Activated T-cell treated with anti-CD3 and anti-CD28 coated beads for 1 hour (primary cell): Measurements from ENCODE around the gene HLA-DOB.

ENCODE experiments used
- DNase-seq: peaks from one replicate; pipeline ENCODE4 v3.0.0-alpha.2; 2020; ENCODE audit warnings: low read depth

The HLA-DOB gene

GRCh38 chr6:32816746-32817204 is at the start of gene HLA-DOB:
Gene HLA-DOB, minus strand, starts transcription at chr6:32817002. Its CDS starts 51 bp downstream, at chr6:32816951.
- no peak for DNase-seq

DNA sequence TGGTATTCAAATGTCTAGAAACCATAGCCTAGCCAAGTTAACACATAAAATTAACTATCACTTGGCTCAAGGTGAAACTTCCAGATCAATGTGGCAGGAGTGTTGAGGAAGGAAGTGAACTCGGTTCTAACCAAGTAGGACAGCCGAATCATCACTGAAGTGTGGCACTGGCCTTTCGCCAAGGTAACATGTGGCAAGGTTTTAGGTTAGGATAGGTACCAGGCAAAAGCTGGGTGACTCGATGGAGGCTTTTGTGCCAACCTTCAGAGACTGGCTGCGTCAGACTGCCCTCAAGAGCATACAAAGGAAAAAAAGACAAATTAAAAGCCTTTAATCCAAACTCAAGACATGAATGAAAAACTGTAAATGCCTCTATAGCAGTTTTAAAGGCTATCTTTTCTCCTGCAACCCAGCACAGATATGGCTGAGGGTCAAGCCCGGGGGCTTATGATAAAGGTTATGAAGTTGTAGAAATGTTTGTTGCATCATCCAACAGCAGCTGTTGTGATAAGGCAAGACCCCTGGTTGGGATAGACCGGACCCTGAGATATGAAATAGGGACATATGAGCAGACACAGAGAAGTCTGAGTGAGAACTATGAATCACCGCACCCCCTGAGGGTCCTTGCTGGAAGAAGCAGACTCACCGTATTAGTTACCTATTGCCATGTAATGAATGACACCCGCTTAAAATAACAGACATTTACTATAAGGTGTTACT is 49.1 kb upstream of the HLA-DOB start:
- DNase-seq: no peak

DNA sequence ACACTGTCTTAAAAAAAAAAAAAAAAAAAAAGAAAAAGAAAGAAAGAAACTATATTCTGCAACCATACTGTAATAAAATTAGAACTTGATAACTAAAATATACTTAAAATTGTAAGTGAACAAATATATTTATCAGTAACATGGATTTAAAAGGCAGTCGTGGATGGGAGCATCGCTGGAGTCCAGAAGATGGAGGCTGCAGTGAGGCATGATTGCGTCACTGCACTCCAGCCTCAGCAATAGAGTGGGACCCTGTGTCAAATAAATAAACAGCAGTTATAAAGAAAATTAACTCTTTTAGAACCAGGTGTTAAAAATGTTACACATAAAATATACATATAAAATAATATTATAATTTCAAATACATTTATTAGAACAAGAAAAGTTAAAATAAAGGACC is 45.9 kb upstream of the HLA-DOB start:
- DNase-seq: no peak

DNA sequence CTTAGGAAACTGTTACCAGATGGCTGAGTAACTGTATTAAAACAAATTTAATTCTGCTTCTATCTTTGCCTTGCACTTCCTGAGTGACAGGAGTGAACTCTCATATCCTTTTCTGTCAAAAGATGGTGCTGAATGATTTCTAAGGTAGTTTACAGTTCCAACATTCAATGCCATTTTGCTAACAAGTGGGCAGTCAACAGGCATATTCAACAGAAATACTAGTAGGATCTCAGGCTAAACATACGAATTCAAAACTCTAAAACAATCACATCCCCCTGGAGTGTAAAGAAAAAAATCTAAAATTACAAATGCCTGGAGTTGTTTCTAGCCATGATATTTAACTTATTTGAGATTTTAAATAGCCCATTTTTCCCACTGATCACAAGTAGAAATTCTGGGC is 43.9 kb upstream of the HLA-DOB start:
- DNase-seq: no peak

GRCh38 chr6:32858194-32858593 is 41.4 kb upstream of the HLA-DOB start:
- DNase-seq: no peak

GRCh38 chr6:32857156-32857891 is 40.5 kb upstream of the HLA-DOB start:
- no peak for DNase-seq

- DNase-seq: no peak
Observed at GRCh38 chr6:32855467-32856174, 38.8 kb upstream of the HLA-DOB start.

- peak; percentile 41 for DNase-seq
Observed at GRCh38 chr6:32854376-32855178, 37.8 kb upstream of the HLA-DOB start.

DNA sequence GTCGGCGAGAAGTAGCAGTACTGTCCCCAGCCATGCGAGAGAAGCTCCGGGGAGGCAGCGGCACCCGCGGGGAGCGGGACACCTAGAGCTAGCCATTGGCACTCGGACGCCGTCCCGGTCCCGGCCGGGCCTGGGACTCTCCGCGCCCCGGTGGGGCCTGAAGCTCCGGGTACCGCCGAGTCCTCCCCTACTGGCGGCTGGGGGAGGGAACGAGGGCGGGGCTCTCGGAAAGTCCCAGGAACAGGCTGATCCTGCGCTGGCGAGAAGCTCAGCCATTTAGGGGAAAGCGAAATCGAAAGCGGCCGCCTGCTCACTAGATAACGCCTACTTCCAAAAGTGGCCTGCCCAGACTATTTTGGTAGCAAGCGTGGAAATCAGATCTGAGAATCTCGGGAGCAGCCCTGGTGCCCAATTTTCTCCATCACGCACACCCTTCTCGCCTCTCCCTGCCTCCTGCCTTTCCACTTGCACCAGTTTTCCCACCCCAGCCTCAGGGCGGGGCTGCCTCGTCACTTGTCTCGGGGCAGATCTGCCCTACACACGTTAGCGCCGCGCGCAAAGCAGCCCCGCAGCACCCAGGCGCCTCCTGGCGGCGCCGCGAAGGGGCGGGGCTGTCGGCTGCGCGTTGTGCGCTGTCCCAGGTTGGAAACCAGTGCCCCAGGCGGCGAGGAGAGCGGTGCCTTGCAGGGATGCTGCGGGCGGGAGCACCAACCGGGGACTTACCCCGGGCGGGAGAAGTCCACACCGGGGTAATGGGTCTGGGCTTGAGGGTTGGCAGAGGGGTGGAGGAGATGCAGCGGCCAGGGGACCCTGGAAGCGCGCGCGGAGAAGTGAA is 37.0 kb upstream of the HLA-DOB start, which contains the start of the genes PSMB9 and TAP1:
PSMB9 (plus strand) TSS at position 652 of the 835 bp plus-strand sequence; CDS start at position 690, 38 bp downstream.
TAP1 (minus strand) TSS at position 164 of the 835 bp plus-strand sequence; CDS start at position 96, 68 bp downstream.
- DNase-seq: peak; percentile 88

GRCh38 chr6:32852844-32853540 is 36.2 kb upstream of the HLA-DOB start:
- peak; percentile 39 for DNase-seq

DNA sequence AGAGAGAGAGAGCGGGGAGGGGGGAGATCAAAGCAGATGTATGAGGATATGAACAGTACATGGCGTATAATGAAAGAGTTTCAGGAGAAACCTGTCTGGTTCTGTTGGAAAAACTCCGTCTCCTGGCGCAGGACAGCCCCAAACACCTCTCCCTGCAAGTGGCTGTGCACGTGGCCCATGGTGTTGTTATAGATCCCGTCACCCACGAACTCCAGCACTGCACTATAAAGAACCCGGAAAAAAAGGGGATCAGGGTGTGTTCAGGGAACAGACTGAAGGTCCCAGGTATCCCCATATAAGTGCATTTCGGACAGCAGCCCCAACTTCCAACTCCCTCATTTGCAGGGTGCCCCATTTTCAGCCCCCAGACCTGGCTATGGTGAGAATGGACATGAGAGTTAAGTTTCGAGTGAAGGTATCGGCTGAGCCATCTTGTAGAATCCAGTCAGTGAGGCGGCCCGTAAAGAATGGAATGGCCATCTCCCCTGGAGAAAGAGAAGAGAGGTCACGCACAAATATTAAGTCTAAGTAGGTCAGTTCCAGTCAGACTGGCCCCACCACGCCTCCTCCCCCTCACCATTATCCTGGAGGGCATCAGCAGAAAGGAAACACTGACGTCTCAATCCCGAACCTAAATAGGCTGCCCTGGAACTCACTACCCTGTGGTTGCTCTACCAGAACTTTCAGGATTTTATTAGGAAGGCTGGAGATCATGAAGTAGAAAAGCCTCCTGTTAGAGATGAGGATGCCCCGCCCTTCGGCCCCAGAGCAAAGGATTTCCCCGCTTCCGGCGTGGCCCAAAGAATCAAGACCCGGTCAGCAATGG is 35.4 kb upstream of the HLA-DOB start:
- DNase-seq: no peak

GRCh38 chr6:32851025-32851424 is 34.2 kb upstream of the HLA-DOB start:
- DNase-seq: no peak

DNA sequence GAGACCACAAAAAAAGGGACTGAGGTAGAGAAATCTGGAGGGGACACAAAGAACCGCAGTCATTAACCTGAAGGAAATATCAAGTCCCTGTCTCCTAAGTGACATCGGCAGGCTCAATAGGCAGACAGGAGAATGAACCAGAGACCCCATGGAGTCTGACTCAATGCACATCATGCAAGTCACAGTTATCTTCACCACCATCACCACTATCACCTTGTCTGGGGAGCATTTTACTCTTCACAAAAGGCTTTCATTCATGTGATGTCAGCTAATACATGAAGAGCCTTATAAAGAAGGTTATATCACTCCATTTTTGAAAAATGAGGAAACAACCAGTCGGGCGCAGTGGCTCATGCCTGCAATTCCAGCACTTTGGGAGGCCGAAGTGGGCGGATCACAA is 32.3 kb upstream of the HLA-DOB start:
- DNase-seq: no peak

GRCh38 chr6:32847795-32848194 is 31.0 kb upstream of the HLA-DOB start:
- no peak for DNase-seq

DNA sequence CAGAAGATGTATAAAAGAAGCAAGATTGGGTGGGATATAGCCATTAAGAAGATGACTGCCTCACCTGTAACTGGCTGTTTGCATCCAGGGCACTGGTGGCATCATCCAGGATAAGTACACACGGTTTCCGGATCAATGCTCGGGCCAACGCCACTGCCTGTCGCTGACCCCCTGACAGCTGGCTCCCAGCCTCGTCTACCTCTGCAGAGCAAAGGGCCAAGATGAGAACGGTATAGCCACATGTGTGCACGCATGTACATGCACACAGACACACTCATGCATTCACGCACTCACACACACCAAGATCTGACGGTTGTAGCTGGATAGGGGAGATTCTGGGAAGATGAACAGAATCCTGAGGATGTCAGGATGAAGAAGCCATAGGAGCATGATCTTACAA is 30.2 kb upstream of the HLA-DOB start:
- DNase-seq: no peak

- no peak for DNase-seq
Observed at GRCh38 chr6:32845384-32845884, 28.6 kb upstream of the HLA-DOB start.

GRCh38 chr6:32844839-32845383 is 28.1 kb upstream of the HLA-DOB start:
- no peak for DNase-seq

GRCh38 chr6:32843979-32844838 is 27.4 kb upstream of the HLA-DOB start, which contains the start of gene PSMB8:
Gene PSMB8, minus strand, starts transcription at chr6:32844047. Its CDS starts 51 bp downstream, at chr6:32843996.
- peak; percentile 96 for DNase-seq
